ENCODE results near the gene ZNF169. TPM values are rescaled to one million over a fixed set of nuclear protein-coding genes. Genes with fewer than 3 reads are reported as not detected.

ZNF169 gene
- total and polyA plus RNA-seq, 2 of the 8 experiments (the other 6 are each of a cell fraction or from before 2014, with no cell fraction given): 7.0 to 9.0 TPM

DNA sequence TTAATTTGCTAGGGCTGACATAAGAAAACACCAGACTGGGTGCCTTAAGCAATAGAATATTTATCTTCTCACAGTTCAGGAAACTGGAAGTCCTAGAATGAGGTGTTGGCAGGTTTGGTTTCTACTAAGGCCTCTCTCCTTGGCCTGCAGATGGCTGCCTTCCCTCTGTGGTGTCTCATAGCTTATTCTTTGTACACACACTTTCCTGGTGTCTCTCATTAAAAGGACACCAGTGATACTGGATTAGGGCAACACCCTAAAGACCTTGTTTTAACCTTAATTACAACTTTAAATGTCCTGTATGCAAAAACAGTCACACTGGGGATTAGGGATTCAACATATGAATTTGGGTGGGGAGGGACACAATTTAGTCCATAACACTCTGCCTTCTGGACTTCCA, 44.2 kb downstream of the ZNF169 start:
- Histone ChIP-seq H3K23me2 (ENCODE audit: low read depth, low read length) (no peaks in the 10 kb centered on the region), H3K79me2 (ENCODE audit: control insufficient read depth in 1 of 2, insufficient read depth in 2 of 2, low read length in 2 of 2) (no peaks in the 10 kb centered on the region), H3K23ac (ENCODE audit: insufficient read length) (no peak overlapping the region), H2BK120ac (replicated peaks; ENCODE audit: low read depth, low read length) (no peak overlapping the region), H4K20me1 (replicated peaks in 1 of 2; ENCODE audit: control insufficient read depth in 1 of 2, insufficient read depth in 2 of 2, low read length in 2 of 2) (no peaks in the 10 kb centered on the region), H3K4me3 (ENCODE audit: extremely low read depth in 1 of 4, insufficient read depth in 2 of 4, low read depth in 3 of 4, low read length in 4 of 4) (no peak overlapping the region), H3K4ac (replicated peaks; ENCODE audit: insufficient read length, low read depth, low read length) (no peak overlapping the region), H3K4me2 (ENCODE audit: insufficient read depth in 1 of 2, low read depth in 2 of 2, low read length in 2 of 2) (no peak overlapping the region), H2AFZ (ENCODE audit: low read length) (no peak overlapping the region), H3K18ac (ENCODE audit: extremely low read depth, low read length) (no peak overlapping the region), H2AK5ac (ENCODE audit: low read depth, low read length) (no peak overlapping the region), H2BK20ac (ENCODE audit: low read length) (no peak overlapping the region), H4K91ac (replicated peaks; ENCODE audit: insufficient read length, low read length) (no peak overlapping the region), H3K4me1 (replicated peaks in 1 of 4; ENCODE audit: control insufficient read depth in 3 of 4, insufficient read depth in 4 of 4, low read length in 3 of 4) (no peaks in the 10 kb centered on the region; a peak in 1 of 7 replicates), H2BK15ac (ENCODE audit: low read length) (no peak overlapping the region), H3K56ac (replicated peaks; ENCODE audit: insufficient read length, low read depth, low read length) (no peak overlapping the region), H2BK12ac (ENCODE audit: low read depth, low read length) (no peak overlapping the region), H4K8ac (ENCODE audit: extremely low read depth, insufficient read depth, low read length) (no peak overlapping the region), H3K14ac (ENCODE audit: insufficient read length) (no peak overlapping the region), H2BK5ac (ENCODE audit: low read depth, low read length) (no peak overlapping the region), H3K9me3 (ENCODE audit: insufficient read depth in 2 of 2, low read depth in 1 of 2, low read length in 1 of 2) (no peaks in the 10 kb centered on the region), H4K5ac (ENCODE audit: insufficient read length, low read depth, low read length) (no peak overlapping the region), H3K27me3 (replicated peaks in 1 of 4; ENCODE audit: control insufficient read depth in 3 of 4, extremely low read depth in 1 of 4, insufficient read depth in 3 of 4, low read length in 3 of 4) (no peaks in the 10 kb centered on the region), H3K27ac (ENCODE audit: low read depth, low read length) (no peak overlapping the region), H3K36me3 (ENCODE audit: control insufficient read depth in 2 of 4, insufficient read depth in 4 of 4, low read length in 3 of 4) (peaks cover 0 to 2% (median 0%) of the 10 kb centered on the region in 4 experiments; a peak in 1 of 8 replicates), H3K79me1 (ENCODE audit: low read depth, low read length) (no peaks in the 10 kb centered on the region), H3K9ac (replicated peaks in 1 of 4; ENCODE audit: extremely low read depth in 1 of 4, low read depth in 3 of 4, low read length in 3 of 4) (no peak overlapping the region)
- TF ChIP-seq POLR2A (IDR thresholded peaks at IDR 0.05; ENCODE audit: control extremely low read depth in 1 of 2, low read depth in 2 of 2, low read length in 2 of 2) (peak in 1 of 2 experiments; percentile 7; a peak in 1 of 3 replicates), SUZ12 (IDR thresholded peaks at IDR 0.05; ENCODE audit: low read length) (no peak)
- no peak for DNase-seq (ENCODE audit: low read depth in 1 of 2, low spot score in 2 of 2)
- POLR2A ChIA-PET (ENCODE audit: partially characterized antibody): no interaction called here
- CTCF ChIA-PET (ENCODE audit: partially characterized antibody): no interaction called here
- FAIRE-seq: no peak

All from H1 (cell line).